NCI-H2196 (cell line): ENCODE measurements around the gene SPACA5B.
A peak's percentile ranks its signal among the peaks of the same experiment; 100 is the strongest.
"Not testable (repeated sequence)": the region's sequence is repeated elsewhere in the genome, so short reads cannot be mapped to it uniquely, and the experiment has no call there.

Source experiments
- DNase-seq: peaks from one replicate; lab custom pipeline; 2025; ENCODE audit not compliant: unreplicated experiment; lab: John Stamatoyannopoulos, UW

The SPACA5B gene

DNA sequence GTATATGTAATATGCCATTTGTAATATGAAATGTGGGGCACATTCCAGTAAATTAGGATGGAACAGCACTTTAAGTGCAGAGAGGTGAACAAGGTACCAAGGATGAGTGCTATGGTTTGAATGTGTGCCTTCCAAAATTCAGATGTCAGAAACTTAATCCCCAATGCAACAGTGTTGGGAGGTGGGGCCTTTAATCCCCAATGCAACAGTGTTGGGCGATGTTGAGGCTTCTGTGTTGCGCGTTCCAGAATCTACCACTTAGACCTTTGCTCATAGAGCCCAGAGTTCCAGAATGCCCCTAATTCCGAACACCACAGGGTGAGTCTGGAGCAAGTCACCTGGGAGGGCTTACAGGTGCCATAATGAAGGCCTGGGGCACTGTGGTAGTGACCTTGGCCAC, at the start of gene SPACA5B:
Gene SPACA5B, plus strand, starts transcription at position 301 of the 400 bp plus-strand sequence. Its CDS starts 62 bp downstream, at position 363.
- DNase-seq, result not testable (repeated sequence)

DNA sequence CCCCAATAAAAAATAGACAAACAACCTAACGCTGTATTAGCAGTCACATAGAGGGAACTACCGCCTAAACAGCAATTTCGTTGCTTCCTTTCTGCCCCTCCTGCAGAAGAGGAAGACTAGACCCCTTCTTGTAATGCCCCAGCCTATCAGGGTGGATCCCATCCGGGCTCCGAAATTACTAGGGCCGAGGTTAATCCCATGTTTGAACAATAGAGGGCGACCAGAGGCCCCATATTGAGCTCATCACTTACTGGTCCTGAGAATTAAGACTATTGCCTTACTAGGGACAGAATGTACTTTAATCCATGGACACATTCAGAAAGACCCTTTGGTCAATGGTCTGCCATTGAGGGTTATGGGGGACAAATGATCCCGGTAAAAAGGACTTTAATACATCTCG, 47.2 kb upstream of the SPACA5B start:
- peak; percentile 10 for DNase-seq

DNA sequence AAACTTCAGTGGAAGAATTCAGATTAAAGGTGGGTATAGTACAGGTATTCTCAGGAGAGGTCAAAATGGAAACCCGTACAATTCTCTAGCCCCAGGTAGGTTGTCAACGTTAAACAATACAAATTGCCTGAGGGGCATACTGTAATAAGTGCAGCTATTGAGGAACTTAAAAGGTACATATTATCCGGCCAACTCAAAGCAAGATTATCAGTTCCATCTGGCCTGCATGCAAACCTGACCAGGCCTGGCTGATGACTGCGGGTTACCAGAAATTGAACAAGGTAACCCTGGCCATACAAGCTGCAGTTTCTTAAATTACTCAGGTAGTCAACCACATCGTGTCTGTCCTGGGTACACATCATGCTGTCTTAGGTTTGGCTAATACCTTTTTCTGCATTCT, 46.7 kb upstream of the SPACA5B start:
- DNase-seq, result no peak

DNA sequence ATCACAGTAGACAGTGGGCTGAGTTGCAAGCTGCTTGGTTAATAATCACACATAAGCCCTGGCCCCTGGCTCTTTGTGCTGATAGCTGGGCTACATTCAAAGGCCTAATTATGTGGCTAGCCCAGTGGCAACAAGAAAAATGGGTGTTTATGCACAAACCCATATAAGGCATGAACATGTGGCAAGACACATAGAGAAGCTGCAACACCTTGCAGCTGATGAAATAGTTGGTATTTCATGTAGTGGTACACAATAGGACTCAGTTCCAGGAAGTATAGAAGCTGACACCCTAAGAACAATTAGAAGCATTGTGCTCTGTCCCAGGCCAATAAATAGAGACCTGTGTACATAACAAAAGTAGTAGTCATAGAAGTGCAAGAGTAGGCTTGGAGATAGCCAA, 44.3 kb upstream of the SPACA5B start:
- no peak for DNase-seq

DNA sequence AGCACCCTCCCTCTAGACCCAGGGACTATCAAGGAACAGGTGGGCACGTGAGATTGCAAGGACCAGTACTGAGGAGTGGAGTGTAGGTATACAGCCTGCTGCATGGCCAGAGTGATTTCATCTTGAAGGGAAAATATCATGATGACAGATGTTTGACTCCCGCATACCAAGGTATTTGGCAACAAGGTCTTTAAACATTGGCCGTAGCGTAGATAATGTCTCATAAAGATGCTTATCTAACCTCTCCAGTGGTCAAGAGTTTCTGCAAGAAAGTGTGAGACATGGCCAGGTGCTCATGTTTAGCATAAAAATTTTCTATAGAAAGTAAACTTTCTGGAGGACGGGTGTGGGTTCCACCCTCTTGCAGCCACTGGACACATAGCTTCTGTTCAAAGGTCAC, 40.3 kb upstream of the SPACA5B start:
- no peak for DNase-seq

DNA sequence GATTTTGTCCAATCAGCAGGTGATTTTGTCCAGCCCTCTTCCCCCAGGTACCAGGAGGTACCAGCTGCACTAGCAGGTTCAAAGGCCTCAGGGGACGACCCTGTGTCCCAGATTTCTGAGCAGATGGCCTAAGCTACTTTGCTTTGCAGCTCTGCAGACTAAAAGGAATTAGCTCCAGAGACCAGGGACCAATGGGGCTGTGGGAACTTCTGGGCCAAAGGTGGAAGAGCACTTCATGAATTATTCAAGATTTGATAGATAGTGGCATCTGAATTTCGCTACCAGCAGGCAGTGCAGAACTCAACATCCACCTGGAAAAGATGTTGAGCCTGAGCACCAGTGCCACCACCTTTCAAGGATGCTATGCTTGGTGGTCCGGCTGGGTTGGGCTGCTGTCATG, 37.9 kb upstream of the SPACA5B start:
- DNase-seq, result not testable (repeated sequence)

DNA sequence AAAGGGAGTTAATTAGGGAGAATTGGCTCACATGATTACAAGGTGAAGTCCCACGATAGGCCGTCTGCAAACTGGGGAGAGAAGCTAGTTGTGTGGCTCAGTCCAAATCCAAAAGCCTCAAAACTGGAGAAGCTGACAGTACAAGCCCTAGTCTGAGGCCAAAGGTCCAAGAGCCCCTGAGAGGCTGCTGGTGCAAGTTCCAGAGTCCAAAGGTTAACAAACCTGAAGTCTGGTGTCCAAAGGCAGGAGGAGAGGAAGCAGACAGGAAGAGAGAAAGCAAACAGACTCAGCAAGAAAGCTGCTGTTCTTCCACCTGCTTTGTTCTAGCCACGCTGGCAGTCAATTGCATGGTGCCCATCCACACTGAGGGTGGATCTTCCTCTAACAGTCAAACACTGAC, 29.0 kb upstream of the SPACA5B start:
- no peak for DNase-seq

DNA sequence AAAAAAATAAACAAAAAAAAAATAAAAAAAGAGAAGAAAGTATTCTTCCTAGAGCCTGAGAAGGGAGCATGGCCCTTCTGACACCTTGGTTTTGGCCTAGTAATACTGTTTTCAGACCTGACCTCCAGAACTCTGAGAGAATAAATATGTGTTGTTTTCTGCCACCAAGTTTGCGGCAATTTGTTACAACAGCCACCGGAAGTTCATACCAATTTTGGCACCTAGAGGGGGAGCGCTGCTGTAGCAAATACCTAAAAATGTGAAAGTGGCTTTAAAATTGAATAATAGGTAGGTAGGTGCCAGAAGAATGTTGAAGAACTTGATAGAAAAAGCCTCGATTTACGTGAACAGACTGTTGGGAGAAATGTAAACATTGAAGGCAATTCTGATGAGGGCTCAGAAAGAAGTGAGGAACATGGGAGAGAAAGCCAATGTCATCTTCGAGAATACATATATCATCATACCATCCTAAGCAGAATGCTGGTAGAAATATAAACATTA, 27.5 kb upstream of the SPACA5B start:
- no peak for DNase-seq

DNA sequence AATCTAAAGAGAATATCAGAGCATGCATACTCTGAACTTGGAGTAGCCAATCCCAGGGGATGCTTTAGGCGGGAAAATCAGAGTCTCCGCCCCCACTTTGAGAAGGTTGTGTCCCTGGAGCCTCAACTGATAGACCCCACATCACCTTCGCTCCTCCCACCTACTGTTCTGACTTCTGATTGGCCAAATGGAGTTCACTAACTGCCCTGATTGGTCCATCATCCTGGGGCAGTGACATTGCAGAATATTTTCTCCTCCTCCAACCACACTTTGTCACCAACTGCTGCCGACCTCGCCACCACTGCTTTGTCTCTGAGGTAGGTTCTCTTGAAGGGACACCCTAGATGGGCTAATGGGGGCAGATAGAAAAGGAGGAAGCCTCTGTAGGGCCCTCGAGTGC, 22.7 kb upstream of the SPACA5B start:
- DNase-seq, result no peak

DNA sequence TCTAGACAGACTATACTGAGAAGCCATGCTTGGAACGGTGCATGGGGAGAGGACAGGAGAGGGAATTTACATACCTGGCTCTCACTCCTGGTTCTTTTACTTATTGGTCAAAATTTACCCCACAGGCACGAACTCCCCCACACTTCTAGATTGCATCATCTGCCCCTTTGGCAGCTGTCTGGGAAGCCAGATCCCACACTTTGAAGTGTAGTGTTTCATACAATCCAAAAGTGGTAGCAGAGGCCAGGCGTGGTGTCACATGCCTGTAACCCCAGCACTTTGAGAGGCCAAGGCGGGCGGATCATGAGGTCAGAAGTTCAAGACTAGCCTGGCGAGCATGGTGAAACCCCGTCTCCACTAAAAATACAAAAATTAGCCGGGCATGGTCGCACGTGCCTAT, 5.1 kb upstream of the SPACA5B start:
- DNase-seq, result not testable (repeated sequence)

DNA sequence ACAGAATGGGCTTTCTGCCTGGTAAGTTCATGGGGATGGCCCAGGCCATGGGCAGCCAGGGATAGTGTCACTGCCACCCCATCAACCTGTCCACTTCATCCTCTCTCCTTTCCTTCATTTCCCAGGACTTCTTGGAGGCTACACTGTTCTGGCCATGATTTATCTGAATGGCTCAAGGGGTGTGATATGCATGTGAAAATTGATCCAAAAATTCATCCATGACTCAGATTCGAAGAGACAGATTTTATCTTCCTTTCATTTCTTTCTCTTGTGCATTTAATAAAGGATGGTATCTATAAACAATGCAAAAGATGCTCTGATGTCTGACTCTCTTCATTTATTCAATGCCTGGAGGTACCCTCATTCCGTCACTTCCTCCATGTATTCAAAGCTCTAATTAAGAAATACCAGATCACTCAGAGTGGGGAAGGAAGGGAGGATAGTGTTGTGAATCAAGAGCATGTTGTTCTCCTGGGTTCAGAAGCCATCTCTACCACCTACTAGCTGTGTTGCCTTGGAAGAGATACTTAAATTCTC, 1.9 kb downstream of the SPACA5B start:
- DNase-seq, result not testable (repeated sequence)

DNA sequence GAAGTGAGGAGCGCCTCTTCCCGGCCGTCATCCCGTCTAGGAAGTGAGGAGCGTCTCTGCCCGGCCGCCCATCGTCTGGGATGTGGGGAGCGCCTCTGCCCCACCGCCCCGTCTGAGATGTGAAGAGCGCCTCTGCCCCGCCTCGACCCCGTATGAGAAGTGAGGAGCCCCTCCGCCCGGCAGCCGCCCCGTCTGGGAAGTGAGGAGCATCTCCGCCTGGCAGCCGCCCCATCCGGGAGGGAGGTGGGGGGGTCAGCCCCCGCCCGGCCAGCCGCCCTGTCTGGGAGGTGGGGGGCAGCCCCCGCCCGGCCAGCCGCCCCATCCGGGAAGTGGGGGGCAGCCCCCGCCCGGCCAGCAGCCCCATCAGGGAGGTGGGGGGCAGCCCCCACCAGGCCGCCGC, 8.7 kb downstream of the SPACA5B start:
- DNase-seq, result not testable (repeated sequence)

DNA sequence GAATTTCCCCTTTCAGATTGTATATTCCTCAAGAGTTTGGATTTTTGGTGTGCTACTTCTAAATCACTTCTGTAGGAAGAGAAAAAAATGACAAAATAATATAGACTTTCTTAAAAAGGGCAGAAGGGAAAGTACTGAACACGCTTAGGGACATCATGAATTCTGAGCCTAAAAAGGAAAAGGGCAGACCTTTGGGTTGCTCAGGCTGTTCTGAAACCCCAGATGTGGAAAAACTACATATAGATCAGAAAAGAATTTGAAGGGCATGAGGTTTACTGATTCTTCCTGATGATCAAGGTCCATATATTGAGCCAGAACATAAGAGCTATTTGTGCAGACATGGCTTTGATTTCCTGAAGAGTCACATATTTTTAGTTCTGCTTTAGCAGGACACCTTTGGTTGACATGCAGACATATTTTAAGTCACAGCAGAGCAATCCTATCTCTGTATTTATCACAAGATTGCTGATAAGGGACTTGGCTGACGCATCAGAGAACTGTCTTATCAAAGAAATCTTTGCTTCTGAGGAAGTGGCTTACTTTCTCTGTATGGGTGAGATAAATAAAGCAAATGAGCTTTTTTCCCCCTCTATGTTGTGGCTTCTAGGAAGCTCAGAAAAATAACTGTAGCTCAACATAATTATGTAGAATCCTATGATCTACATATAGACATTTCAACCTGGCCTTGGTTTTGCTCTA, 11.5 kb downstream of the SPACA5B start:
- DNase-seq, result not testable (repeated sequence)

DNA sequence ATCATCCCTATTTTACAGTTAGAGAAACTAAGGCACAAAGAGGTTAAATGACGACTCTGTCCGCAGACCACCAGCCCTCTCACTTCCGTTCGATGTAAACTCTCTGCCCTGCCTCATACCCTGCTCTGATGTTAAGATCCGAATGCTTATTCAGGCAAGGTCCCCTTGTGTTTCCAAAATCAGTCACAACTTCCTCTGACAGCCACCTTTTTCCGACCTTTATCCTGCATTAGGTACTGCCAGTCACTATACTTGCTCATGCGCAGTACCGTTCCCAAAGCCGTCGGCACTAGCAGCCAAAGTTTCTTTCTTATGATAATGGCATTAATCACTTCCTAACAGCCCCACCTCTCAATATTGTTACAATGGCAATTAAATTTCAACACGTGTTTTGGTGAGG, 12.3 kb downstream of the SPACA5B start:
- DNase-seq, result not testable (repeated sequence)

DNA sequence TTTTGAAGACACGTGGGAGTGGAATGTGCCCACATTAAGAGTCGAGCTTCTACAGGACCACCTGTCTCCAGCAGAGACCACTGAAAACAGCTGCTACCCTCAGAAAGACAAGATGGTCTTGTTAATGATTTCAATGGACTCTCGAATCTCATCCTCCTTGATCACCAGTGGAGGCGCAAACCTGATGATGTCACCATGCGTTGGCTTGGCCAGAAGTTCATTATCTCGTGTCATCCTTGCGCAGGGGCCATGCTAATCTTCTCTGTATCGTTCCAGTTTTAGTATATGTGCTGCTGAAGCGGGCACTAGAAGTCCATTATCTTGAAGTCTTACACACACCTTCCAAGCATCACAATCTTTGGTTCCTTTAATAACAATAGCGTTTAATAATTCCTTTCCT, 23.3 kb downstream of the SPACA5B start:
- no peak for DNase-seq

DNA sequence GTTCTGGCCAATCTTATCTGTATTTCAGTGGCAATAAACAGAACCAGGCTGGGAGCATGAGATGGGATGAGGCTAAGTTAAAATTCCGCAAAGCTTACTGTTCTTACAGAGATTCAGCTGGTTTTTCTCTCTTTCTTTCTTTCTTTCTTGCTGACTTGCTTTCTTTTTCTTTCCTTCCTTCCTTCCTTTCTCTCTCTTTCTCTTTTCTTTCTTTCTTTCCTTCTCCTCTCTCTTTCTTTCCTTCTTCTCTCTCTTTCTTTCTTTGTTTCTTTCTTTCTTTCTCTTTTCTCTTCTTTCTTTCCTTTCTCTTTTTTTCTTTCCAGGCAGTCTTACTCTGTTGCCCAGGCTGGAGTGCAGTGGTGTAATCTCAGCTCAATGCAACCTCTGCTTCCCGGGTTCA, 24.4 kb downstream of the SPACA5B start:
- DNase-seq, result no peak

DNA sequence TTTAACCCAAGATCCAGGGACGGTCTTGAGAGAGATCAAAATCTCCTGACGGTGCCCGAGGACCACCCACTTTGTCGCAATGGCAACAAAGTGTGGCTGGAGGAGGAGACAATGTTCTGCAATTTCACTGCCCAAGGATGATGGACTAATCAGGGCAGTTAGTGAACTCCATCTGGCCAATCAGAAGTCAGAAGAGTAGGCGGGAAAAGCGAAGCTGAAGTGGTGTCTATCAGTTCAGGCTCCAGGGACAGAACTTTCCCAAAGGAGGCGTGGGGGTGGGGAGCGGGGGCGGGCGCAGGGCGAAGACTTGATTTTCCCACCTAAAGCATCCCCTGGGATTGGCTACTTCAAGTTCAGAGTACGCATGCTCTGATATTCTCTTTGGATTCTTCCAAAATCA, 25.6 kb downstream of the SPACA5B start:
- no peak for DNase-seq

DNA sequence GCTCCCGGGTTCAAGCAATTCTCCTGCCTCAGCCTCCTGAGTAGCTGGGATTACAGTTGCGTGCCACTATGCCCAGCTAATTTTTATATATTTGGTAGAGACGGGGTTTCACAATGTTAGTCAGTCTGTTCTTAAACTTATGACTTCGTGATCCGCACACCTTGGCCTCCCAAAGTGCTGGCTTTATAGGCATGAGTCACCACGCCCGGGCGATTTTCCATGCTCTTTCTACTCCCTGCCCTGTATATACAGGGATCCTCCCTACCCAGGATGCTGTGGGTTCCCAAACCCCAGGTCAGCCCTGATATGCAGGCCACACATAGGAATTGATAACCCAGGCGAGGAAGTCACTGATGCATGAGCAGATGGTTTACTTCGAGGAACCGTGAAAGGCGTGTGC, 34.8 kb downstream of the SPACA5B start:
- DNase-seq, result no peak

DNA sequence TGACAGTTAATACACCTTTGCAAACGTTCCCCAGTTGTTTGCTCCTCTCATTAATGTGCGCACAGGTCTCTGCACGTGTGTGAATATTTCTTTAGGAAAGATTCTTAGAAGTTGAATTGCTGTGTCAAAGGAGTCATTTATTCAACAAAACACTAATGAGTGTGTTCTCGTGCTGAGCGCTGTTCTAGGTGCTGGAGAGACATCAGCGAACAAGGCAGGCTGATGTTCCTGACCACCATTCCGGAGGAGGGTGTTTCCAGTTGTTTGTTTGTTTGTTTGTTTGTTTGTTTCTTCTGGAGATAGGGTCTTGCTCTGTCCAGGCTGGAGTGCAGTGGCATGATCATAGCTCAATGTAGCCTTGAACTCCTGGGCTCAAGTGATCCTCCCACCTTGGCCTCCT, 35.9 kb downstream of the SPACA5B start:
- not testable (repeated sequence) for DNase-seq

DNA sequence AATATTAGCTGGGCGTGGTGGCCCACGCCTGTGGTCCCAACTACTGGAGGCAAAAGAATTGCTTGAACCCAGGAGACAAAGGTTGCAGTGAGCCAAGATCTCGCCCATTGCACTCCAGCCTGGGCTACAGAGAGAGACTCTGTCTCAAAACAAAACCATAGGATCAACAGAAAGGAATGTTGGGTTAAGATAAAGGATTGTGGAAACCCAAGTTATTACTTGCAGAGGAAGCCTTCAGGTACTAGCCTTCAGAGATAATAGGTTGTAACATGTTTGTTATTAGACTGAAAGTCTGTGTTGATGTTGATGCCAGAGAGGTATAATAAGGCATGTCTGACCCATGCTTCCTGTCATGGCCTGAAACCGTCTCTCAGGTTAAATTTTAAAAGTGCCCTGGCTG, 49.3 kb downstream of the SPACA5B start:
- no peak for DNase-seq

DNA sequence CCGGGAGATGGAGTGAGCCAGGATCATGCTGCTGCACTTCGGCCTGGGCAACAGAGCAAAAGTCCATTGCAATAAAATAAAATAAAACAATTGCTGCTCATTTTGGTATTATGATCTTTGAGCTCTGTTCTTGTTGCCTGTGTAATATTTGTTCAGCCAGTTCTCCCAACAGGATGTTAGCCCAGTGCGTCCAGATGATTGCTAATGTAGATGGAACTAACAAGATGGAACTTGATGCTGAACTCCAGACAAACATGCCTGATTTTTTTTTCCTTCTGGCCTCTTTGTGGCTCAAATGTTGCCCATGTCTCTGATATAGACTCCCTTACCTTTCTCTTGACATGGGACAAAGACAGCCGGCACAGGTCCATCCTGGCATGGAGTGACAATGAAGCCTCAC, 50.4 kb downstream of the SPACA5B start:
- no peak for DNase-seq

DNA sequence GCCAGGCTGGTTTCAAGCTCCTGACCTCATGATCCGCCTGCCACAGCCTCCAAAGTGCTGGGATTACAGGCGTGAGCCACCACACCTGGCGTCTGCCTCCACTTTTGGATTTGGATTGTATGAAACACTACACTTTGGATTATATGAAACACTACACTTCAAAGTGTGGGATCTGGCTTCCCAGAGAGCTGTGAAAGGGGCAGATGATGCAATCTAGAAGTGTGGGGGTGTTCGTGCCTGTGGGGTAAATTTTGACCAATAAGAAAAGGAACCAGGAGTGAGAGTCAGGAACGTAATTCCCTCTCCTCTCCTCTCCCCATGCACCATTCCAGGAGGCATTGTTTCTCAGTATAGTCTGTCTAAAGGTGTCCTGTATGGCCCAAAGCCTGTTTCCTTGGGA, 51.5 kb downstream of the SPACA5B start:
- not testable (repeated sequence) for DNase-seq
